Dermis blood vessel endothelial cell (primary cell): ENCODE measurements around the gene FBLN1. TPM values are rescaled to one million over a fixed set of nuclear protein-coding genes. Genes with fewer than 3 reads are reported as not detected.
"Not testable (repeated sequence)": the region's sequence is repeated elsewhere in the genome, so short reads cannot be mapped to it uniquely, and the experiment has no call there.

ENCODE experiments used
- DNase-seq: peaks from one replicate; pipeline ENCODE4 v3.0.0; 2010
- total RNA-seq: library from RNA; depleted of rRNA; stranded (reverse); fragments of >200 nt; gene quantifications from 2 replicates; pipeline ENCODE4 v1.2.3, GENCODE V29; 2014

FBLN1 gene
- total RNA-seq, 1 donor from 2014 or later: 0.34 TPM

DNA sequence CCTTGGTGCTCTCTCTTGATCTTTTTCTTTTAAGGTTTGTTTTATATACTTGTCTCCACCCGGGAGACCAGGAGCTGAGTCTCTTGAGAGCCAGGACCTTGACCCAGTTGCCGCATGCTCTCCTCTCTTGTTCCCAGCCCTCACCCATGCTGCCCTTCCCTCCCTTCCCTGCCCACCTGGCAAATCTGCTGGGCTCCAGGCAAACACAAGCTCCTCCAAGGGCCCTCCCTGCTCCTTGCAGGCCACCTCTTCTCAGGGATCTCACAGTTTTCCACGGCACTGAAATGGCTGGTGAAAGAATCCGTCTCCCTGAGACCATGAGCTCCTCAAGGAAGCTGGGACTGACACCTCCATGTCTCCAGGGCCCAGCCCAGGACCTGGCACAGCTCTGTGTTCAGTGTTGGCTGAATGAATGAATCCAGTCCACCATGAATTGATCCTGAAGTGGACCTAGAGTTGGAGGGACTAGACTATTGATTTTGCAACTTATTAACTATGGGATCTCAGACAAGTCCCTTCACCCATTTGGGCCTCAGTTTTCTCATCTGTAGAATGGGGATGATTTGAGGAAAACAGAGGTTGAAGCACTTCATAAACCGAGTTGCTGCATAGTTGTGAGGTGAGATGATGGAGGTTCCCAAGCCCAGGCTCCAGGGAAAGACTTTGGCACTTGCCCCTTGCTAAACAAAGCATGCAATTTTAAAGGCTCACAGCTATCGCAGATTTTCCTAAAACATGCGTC is 25.1 kb upstream of the FBLN1 start:
- no peak for DNase-seq

DNA sequence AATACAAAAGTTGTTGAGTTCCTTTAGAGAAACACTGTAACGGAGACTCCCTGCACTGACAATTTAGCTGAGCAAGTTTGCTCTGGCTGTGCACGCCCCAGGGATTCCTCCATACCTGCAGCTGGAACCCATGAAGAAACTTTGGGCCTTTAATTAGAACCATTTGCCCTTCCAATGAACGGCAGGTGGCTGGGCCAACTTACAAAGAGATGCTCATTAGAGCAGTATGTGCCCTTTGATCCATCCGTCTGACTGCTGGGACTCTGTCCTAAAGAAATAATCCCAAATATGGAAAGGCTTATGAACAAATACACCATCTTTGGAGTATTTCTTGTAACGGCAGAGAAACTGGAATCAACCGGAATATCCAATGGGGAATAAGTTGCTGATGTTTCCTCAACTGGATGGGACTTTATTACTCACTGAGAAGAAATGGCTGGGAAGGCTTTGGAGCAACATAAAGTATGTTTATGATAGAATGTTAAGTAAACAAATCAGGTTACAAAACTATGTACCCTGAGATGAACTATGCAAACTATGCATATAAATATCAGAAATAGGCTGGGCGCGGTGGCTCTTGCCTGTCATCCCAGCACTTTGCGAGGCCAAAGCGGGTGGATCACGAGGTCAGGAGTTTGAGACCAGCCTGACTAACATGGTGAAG is 24.4 kb upstream of the FBLN1 start:
- no peak for DNase-seq

DNA sequence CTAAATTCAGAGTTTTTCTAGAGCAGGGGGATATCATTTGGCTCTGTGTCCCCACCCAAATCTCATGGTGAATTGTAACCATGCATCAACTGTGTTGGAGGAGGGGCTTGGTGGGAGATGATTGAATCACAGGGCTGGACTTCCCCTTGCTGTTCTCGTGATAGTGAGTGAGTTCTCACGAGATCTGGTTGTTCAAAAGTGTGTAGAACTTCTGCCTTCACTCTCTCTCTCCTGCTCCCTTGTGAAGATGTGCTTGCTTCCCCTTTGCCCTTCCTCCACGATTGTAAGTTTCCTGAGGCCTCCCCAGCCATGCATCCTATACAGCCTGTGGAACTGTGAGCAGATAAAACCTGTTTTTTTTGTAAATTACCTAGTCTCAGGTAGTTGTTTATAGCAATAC is 22.0 kb upstream of the FBLN1 start:
- no peak for DNase-seq

- DNase-seq: no peak
These were observed 21.0 kb upstream of the FBLN1 start for GRCh38 chr22:45481661-45482060.

DNA sequence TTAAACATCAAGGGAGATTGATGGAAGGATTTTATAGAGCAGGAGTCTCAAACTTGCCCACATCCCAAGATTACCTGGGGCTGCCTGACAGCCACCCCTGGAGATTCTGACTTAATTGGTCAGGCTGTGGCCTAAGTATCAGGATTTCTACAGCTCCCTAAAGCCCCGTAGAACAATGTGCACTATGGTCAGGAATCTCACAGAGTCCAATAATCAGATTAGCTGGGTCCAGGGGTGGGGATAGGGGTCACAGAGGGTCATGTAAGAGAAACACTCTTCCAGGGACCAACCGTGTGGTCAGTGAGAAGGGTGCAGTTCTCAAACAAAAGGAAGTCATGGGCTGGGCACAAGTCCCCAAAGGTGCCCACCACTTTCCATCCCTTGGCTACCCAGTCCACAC is 20.5 kb upstream of the FBLN1 start:
- no peak for DNase-seq

GRCh38 chr22:45483319-45483718 is 19.4 kb upstream of the FBLN1 start:
- DNase-seq: no peak

DNA sequence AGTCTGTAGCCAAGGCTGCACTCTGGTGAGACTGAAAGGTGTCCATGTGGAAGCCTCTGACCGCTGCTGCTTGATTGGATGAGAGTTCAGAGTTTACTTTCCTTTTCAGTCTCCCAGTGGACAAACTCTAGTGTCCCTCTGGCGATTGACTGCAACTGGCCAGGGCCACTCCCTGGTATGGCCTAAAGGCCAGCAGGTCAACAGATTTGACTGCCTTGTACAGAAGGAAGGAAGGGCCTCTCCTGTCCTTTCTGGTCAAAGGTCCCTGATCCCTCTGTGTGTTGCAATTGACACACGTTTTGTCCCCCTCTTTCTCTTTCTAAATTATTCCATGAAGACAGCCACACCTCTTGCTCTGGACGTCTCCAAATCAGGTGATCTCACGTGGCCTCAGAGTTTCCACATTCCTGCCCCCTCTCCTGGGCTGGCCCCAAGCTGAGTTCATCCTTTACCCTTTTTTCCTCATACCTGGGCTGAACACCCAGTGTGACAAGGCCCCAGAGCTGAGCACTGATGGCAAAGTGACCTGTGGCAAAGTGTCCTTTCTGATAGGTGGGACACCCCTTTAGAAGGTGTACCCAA is 18.7 kb upstream of the FBLN1 start:
- no peak for DNase-seq

DNA sequence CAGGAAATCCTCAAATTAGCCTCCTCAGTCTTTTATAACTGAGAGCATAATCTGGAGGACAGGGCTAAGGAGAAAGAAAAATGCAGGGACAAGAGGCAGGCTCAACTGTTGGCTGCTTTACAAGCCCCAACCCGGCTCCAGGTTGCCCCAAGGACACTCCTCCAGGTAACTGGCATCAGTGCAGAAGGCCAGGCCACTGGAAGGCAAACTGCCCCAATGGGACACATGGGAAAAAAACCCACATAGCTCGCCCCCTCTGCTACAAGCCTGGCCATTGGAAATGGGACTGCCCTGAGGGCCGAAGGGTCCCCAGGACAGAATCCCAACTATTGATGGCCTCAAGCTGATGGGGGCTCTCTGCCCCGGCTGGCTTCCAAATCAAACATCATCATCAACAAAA is 17.9 kb upstream of the FBLN1 start:
- DNase-seq: no peak

DNA sequence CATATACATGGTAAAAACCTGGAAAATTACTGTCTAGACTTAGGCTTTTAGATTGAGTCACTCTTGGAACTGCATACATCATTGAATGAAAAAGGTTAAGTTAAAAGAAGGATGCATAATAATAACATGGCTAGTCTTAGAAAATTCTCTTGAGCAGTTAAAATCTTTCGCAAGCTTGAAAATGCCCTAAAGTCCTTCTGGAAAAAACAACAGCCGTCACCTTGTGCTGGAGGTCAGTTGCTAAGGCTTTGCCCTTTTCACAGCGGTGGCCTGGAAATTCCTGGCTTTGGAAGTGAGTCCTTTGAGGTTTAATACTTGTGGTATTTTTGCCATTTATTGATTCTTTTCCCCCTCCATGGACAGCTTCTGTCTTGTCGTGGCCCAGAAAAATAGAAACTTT is 17.4 kb upstream of the FBLN1 start:
- DNase-seq: no peak

GRCh38 chr22:45488764-45489370 is 13.8 kb upstream of the FBLN1 start:
- DNase-seq: no peak

- no peak for DNase-seq
These were observed 11.8 kb upstream of the FBLN1 start for GRCh38 chr22:45490836-45491235.

DNA sequence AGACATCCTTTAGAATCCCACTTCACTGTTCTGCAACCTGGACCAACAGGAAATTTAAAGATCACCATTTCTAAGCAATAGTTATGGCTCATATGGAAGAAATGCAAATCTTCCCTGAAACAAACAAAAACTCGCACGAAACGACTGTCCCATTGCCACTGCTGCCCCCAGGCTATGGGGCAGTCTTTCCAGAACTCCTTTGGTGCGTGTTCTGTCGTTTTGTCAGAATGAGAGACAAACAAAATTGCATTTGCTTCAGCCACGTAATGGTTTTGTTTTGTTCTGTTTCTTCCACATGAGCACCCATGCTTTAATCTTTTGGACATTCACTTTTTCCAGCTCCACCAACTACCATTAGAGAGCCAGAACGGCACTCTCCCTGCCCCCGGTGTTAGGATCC is 10.8 kb upstream of the FBLN1 start:
- no peak for DNase-seq

- no peak for DNase-seq
These were observed 9.4 kb upstream of the FBLN1 start for GRCh38 chr22:45493286-45493771.

DNA sequence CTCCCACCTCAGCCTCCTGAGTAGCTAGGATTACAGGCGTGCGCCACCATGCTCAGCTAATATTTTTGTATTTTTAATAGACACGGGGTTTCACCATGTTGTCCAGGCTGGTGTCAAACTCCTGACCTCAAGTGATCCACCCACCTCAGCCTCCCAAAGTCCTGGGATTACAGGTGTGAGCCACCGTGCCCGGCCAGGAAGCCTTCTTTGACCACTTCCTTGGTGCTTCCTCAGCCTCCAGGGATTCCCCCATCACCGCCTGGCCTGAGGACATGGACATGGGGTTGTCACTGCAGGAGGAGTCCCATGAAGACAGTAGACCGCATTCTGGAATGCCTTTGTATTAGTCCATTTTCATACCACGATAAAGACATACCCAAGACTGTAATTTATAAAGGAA is 8.4 kb upstream of the FBLN1 start:
- not testable (repeated sequence) for DNase-seq

DNA sequence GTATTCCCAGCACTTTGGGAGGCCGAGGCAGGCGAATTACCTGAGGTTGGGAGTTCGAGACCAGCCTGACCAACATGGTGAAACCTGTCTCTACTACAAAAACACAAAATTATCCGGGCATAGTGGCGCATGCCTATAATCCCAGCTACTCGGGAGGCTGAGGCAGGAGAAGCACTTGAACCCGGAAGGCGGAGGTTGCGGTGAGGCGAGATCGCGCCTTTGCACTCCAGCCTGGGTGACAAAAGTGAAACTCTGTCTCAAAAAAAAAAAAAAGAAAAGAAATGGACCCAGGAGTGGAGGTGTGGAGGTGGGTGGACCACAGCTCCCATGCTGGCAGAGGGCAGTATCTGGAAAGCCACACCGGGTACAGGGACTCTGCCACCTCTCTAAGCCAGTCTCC is 7.1 kb upstream of the FBLN1 start:
- DNase-seq: not testable (repeated sequence)

DNA sequence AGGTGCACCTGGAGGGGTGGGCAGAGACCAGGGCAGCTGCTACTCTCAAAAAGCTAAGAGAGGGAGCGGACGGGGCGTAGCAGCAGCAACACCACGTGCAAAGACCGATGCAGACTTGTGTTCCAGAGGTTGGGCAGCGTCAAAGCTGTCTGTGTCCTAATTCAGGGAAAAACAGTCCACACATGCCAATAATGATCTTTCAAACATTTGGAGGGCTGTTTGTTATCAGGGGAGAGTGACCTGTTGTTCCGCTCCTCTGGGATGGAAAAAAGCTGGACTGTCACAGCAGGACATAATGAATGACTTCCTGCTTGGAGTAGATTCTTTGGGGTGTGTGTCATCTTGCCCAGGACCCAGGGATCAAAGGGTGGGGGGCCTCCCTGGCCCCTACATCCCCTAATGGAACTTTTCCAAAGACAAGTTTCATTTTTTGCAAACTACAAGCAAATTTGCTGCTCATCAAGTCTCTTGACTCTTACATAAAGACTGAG is 6.2 kb upstream of the FBLN1 start:
- no peak for DNase-seq

- DNase-seq: no peak
These were observed 5.1 kb upstream of the FBLN1 start for GRCh38 chr22:45497351-45498145.

DNA sequence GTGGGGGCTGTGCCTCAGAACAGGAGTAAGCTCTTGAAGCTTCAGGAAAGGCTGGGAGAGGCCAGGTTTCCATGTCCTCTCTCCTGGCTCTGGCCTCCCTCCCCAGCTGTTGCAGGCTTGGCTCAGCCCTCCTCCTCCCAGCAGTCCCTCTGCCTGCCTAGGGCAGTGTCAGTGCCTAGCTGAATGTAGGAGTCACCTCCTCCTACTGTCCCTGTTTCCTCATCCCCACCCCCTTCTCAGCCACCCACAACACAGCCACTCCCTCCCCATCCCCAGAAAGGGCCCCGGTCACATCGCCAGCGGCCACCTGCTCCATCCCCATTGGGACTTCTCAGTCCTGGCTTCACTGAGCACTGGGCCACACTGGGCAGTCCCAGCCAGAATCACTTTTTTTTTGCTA is 2.9 kb upstream of the FBLN1 start:
- DNase-seq: no peak

DNA sequence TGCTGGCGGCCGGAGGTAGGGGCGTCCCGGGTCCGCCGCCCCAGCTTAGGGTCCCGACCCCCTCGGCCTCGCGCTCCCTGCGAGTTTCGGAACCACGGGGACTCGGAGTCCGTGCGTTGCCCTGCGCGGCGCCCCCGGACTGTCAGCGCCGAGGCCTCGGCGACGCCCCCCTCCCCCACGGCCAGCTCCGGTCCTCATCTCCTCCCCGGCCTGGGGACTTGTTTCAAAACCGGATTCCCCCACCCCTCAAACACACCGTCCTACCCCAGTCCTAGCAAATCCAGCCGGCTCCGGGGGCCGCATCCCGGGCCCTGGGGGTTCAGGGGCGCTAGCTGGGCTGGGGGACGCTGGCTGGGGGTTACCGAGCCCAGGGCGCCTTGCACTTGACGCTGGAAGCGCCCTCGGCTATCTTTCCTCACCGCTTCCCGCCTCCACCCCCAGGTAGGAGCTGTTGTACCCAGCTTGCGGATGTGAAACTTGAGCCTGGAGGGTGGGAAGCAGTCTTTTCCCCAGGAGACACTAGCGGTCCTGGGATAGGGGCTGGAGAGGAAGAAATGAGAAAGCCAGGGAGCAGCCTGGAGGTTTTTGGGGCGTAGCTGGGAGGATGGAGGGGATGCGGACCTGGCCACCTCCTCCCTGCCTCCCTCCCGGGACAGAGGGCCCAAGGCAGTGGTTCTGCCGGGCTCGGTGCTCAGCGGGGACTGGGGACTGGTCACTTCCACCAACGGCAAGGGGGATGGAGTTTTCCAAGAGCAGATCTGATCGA is 550 bp downstream of the FBLN1 start:
- no peak for DNase-seq

GRCh38 chr22:45503816-45504372 is 1.2 kb downstream of the FBLN1 start:
- DNase-seq: no peak
